Measurements from ENCODE around the gene SLC30A7.

GRCh38 chr1:100852976-100853375 lies 42.9 kb upstream of the SLC30A7 start:
- TF ChIP-seq CTCF (IDR thresholded peaks at IDR 0.05) (no peak), EZH2phosphoT487 (IDR thresholded peaks at IDR 0.05) (no peak)
